Immature natural killer cell (primary cell): ENCODE data around the gene PSAPL1. TPM values are rescaled to one million over a fixed set of nuclear protein-coding genes. Genes with fewer than 3 reads are reported as not detected.
"Not testable (repeated sequence)": the region's sequence is repeated elsewhere in the genome, so short reads cannot be mapped to it uniquely, and the experiment has no call there.

Source experiments
- DNase-seq, 3 donors: peaks; one replicate each; pipeline ENCODE4 v3.0.0; 2022; ENCODE audit warnings: mixed read lengths in 1 of 3
- H3K27ac Mint-ChIP-seq, 6 donors: one replicate each; pipeline ENCODE4 v1.8.0; 2020; ENCODE audit warnings: mixed read lengths in 6 of 6, mild to moderate bottlenecking in 5 of 6, inconsistent platforms in 4 of 6, moderate library complexity in 3 of 6
- H3K27me3 Mint-ChIP-seq, 3 donors: one replicate each; pipeline ENCODE4 v1.8.0; 2020 to 2021; ENCODE audit warnings: low read depth in 3 of 3, mild to moderate bottlenecking in 3 of 3, mixed read lengths in 3 of 3, moderate library complexity in 3 of 3, inconsistent platforms in 1 of 3
- H3K36me3 Mint-ChIP-seq, 3 donors: one replicate each; pipeline ENCODE4 v1.8.0; 2020; ENCODE audit warnings: mixed read lengths in 3 of 3, inconsistent platforms in 2 of 3, mild to moderate bottlenecking in 2 of 3
- H3K4me1 Mint-ChIP-seq, 2 donors: one replicate each; pipeline ENCODE4 v1.8.0; 2020; ENCODE audit warnings: inconsistent platforms in 2 of 2, mild to moderate bottlenecking in 2 of 2, mixed read lengths in 2 of 2, moderate library complexity in 1 of 2
- H3K4me3 Mint-ChIP-seq, 5 donors: one replicate each; pipeline ENCODE4 v1.8.0; 2020; ENCODE audit warnings: mild to moderate bottlenecking in 5 of 5, mixed read lengths in 5 of 5, inconsistent platforms in 3 of 5, moderate library complexity in 3 of 5
- H3K9me3 Mint-ChIP-seq, 6 donors: one replicate each; pipeline ENCODE4 v1.8.0; 2020; ENCODE audit warnings: mild to moderate bottlenecking in 6 of 6, mixed read lengths in 6 of 6, inconsistent platforms in 4 of 6, moderate library complexity in 3 of 6
- polyA plus RNA-seq, 3 donors: library from polyadenylated mRNA; unstranded; fragments of 300-500 nt; fragmentation: Illumina TruSeq; gene quantifications; one replicate each; pipeline ENCODE4 v1.2.3, GENCODE V29; 2021

Gene PSAPL1
- polyA plus RNA-seq, 3 donors from 2014 or later, result not detected

DNA sequence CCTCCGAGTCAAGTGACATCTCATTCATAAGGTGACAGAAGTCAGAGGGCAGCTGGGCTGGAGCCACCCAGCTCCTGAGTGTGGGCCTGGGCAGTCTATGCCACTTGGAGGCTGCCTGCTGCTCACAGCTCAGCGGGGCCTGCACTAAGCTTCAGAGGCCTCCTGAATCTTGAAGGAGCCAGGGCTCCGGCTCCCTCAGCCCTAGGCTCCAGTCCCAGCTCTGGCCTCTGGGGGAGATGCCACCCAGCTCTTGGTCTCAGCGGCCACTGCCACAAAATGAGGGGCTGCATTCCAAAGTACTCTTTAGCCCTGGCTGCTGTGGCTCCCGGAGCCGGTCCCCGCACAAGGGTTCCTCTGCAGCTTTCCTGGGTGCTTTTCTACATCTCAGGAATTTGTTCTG is 32.7 kb upstream of the PSAPL1 start:
- Mint-ChIP-seq H3K4me1 (no peaks in the 10 kb centered on the region), H3K4me3 (no peak overlapping the region), H3K27me3 (peaks cover 3 to 16% (median 4%) of the 10 kb centered on the region in 3 donors), H3K9me3 (peaks cover 0 to 4% (median 0%) of the 10 kb centered on the region in 6 donors), H3K36me3 (peaks cover 0 to 5% (median 0%) of the 10 kb centered on the region in 3 donors), H3K27ac (no peak overlapping the region)
- DNase-seq, result no peak

DNA sequence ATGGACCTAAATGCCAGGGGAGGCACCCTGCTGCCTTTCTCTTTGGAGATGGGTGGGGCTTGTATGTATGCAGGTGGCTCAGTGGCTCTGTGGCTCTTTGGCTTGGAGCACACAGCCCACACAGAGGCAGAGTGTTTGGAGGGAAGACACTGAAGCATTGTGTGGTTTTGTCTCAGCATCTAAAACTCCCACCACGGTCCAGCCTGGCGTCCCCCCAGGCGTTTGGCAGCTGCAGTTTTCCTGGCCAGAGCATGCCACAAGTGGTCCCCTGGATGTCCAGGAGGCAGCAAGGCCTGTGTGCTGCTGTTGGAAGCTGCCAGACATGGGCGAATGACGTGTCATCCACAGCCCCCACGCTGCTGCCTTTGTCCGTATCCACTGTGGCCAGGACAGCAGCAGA is 32.2 kb upstream of the PSAPL1 start:
- H3K9me3 Mint-ChIP-seq, result peaks cover 0 to 4% (median 0%) of the 10 kb centered on the region in 6 donors
- H3K36me3 Mint-ChIP-seq, result peaks cover 0 to 5% (median 0%) of the 10 kb centered on the region in 3 donors
- H3K27ac Mint-ChIP-seq, result no peak overlapping the region
- DNase-seq, result no peak
- H3K4me1 Mint-ChIP-seq, result no peaks in the 10 kb centered on the region
- peaks cover 2 to 11% (median 2%) of the 10 kb centered on the region in 3 donors for H3K27me3 Mint-ChIP-seq
- H3K4me3 Mint-ChIP-seq, result no peak overlapping the region

DNA sequence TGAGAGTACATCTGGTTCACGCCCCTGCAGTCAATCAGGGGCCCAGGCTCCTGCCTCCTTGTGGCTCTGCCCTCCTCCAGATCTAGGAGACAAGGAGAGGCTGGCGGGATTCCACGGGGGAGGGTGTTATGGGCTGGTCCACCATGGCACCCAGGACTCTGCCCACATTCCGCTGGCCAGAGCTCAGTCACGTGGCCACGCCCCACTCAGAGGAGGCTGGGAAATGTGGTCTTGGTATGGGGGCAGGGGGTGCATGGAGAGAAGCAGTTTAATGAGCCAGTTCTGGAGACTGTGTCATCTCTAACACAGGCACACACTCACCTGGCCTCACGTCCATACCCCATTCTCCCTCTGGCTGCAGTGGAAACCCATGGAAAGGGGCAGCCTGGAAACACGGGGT is 31.5 kb upstream of the PSAPL1 start:
- no peaks in the 10 kb centered on the region for H3K4me1 Mint-ChIP-seq
- H3K36me3 Mint-ChIP-seq, result peaks cover 0 to 5% (median 0%) of the 10 kb centered on the region in 3 donors
- H3K27ac Mint-ChIP-seq, result no peak overlapping the region

DNA sequence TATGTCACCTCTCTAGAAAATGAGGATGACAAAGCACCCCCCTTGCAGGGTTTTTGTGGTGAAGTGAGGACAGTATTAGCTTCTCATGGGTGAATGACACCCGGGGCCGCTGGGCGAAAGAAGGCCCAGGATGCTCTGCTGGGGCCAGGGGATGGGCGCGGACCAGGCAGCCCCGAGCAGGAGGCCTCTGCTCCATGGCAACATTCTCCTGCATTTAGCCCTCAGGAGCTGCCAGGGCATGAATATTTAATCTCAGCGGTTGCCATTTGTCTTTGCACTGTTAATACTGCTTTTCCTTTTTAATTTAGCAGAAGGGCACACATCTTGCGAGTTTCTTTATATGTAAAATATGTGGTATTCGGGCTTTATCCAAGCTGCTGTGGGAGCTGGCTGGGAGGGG is 30.3 kb upstream of the PSAPL1 start:
- no peak overlapping the region for H3K27ac Mint-ChIP-seq
- no peak for DNase-seq
- H3K36me3 Mint-ChIP-seq, result peaks cover 0 to 5% (median 0%) of the 10 kb centered on the region in 3 donors
- H3K27me3 Mint-ChIP-seq, result peaks cover 2 to 21% (median 5%) of the 10 kb centered on the region in 3 donors
- no peaks in the 10 kb centered on the region for H3K4me1 Mint-ChIP-seq
- no peak overlapping the region for H3K4me3 Mint-ChIP-seq
- peaks cover 0 to 4% (median 0%) of the 10 kb centered on the region in 6 donors for H3K9me3 Mint-ChIP-seq

More for the DNA sequence above, 31.5 kb upstream of the PSAPL1 start:
- Mint-ChIP-seq H3K4me3 (no peak overlapping the region), H3K9me3 (peaks cover 0 to 4% (median 0%) of the 10 kb centered on the region in 6 donors), H3K27me3 (peaks cover 2 to 15% (median 3%) of the 10 kb centered on the region in 3 donors)
- no peak for DNase-seq

DNA sequence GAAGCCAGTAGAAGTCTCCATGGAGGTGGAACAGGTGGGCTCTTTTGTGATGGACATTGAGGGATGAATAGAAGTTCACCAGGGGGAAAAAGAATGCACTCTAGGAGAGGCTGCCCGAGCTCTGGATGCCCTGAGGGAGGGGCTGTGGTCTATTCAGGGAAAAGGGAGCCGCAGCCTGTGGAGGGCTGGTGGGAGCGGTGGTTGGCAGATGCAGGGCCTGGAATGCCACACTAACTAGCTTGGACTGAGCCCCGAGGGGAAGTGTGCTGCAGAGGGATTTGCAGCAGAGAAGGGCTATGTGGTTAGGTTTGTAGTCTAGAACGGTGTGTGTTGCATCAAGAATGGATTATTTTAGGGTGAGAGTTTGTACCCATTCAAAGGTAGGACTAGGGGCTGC is 29.5 kb upstream of the PSAPL1 start:
- DNase-seq, result no peak
- Mint-ChIP-seq H3K4me1 (no peaks in the 10 kb centered on the region), H3K27me3 (peaks cover 2 to 17% (median 5%) of the 10 kb centered on the region in 3 donors), H3K36me3 (peaks cover 0 to 5% (median 0%) of the 10 kb centered on the region in 3 donors), H3K27ac (no peak overlapping the region), H3K9me3 (peaks cover 0 to 4% (median 0%) of the 10 kb centered on the region in 6 donors), H3K4me3 (no peak overlapping the region)

DNA sequence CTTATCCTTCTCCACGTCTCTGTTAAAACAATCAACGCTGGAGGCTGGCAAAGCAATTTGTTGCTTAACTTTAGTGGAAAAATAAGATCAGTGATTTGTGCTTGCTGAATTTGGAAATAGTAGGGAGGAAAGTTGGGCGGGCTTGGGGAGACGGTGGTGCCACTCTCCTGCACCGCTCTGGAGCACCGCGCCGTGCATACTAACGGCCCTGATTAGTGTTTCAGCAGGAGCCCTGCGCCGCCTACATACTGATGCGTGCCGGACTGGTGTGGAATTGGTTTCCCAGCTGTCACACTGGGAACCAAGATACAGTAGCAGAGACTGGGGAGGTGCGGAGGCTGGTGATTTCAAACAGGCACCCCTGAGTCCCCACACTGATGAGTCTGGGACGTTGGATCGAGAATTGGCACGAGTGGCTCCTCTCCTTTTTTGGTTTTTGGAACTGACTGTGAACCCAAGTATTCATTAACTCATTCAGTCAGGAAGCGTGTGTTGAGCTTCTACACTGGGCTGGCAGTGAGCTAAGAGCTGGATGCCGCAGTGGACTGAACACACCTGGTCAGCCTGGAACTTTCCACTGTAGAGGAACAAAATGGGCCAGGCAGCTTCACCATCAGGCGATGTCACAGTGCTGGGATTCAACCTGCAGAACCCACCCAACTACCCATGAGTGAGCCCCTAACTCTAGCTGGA is 29.0 kb upstream of the PSAPL1 start:
- Mint-ChIP-seq H3K4me3 (no peak overlapping the region), H3K36me3 (peaks cover 0 to 5% (median 0%) of the 10 kb centered on the region in 3 donors), H3K27me3 (peaks cover 2 to 17% (median 5%) of the 10 kb centered on the region in 3 donors), H3K4me1 (no peaks in the 10 kb centered on the region), H3K9me3 (peaks cover 0 to 4% (median 0%) of the 10 kb centered on the region in 6 donors), H3K27ac (no peak overlapping the region)
- DNase-seq, result no peak

DNA sequence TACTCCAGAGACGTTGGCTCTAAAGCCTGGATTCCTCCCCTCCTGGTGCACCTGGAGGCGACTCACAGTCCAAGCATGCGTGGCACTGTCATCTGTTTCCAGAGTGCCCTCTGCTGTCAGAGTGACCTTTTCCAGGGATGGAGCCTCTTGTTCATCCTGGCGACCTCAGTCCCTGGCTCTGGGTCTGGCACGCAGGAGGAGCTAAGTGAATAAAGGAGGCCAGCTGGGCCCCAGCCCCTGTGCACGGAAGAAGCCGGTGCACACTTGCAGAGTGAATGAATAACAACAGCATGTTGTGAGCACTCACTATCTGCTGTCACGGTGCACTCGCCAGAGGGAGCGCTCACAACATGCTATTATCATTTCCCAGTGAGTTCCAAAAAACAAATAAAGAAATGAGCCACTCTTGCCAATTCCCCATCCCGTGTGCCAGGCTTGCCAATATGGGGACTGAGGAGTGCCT is 27.8 kb upstream of the PSAPL1 start:
- Mint-ChIP-seq H3K36me3 (peaks cover 0 to 5% (median 0%) of the 10 kb centered on the region in 3 donors), H3K4me1 (no peaks in the 10 kb centered on the region), H3K27me3 (peaks cover 2 to 17% (median 5%) of the 10 kb centered on the region in 3 donors), H3K4me3 (no peak overlapping the region), H3K9me3 (peaks cover 0 to 4% (median 0%) of the 10 kb centered on the region in 6 donors), H3K27ac (no peak overlapping the region)
- DNase-seq, result no peak

DNA sequence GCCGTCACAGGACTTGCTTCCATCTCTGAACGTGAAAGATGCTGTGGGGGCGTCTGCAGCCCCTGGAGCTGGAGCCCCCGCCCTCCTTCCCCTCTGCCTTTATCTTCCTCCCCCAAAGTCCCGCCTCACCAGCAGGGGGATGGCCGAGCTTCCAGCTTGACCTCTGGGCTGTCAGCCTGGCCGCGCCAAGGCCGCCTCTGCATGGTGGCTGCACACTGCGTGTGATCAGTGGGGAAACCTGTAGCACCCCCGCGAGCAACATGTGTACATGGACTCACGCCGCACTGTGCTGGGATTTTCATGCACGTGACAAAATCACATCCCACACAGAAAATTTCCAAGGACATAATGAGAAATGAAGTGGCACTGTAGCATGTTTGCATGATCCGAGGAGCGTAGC is 26.5 kb upstream of the PSAPL1 start:
- peaks cover 0 to 4% (median 0%) of the 10 kb centered on the region in 6 donors for H3K9me3 Mint-ChIP-seq
- H3K27me3 Mint-ChIP-seq, result peaks cover 3 to 17% (median 5%) of the 10 kb centered on the region in 3 donors
- H3K27ac Mint-ChIP-seq, result no peak overlapping the region
- H3K4me3 Mint-ChIP-seq, result no peak overlapping the region
- DNase-seq, result no peak
- H3K36me3 Mint-ChIP-seq, result peaks cover 0 to 5% (median 0%) of the 10 kb centered on the region in 3 donors
- H3K4me1 Mint-ChIP-seq, result no peaks in the 10 kb centered on the region

DNA sequence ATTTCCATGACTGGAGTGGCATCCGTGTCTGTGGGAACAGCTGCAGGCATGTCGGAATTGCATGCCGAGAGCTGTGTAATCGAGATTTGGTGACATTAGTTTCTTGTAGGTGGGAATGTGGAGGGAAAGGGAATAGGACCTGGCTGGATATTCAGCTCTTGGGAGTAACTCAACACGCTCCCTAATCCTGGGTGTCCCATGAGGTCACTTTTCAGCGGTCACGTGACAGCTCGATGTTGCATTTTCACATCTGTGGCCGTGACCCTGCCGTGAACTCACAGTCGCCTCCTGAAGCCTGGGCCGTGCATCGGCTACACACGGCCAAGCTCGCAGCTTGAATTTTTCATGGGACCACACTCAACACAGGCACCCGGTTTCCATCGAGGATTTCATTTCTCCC is 25.8 kb upstream of the PSAPL1 start:
- Mint-ChIP-seq H3K9me3 (peaks cover 0 to 1% (median 0%) of the 10 kb centered on the region in 6 donors), H3K36me3 (peaks cover 0 to 3% (median 0%) of the 10 kb centered on the region in 3 donors), H3K27ac (no peak overlapping the region), H3K4me1 (no peaks in the 10 kb centered on the region), H3K4me3 (no peak overlapping the region), H3K27me3 (peaks cover 3 to 17% (median 5%) of the 10 kb centered on the region in 3 donors)
- DNase-seq, result no peak

DNA sequence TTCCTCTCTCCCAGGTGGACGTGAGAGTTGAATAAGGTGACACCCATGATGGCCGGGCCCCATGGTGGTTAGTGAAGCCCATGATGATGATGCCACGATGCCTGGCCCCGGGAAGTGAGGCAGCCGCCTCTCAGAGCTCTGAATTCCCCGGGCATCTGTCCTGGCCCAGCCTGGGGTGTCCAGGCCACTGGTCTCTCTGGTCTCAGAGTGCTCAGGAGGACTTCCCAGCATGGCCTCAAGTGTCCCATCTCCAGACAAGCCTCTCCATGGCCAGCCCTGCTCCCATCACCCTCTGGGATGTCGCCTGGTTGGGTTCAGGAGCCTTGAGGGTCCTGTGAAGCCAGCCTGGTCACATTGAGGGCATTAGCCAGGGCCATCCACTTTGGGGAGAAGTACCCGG is 24.7 kb upstream of the PSAPL1 start:
- Mint-ChIP-seq H3K27ac (no peak overlapping the region), H3K4me3 (no peak overlapping the region), H3K4me1 (no peaks in the 10 kb centered on the region), H3K9me3 (no peaks in the 10 kb centered on the region), H3K36me3 (no peaks in the 10 kb centered on the region), H3K27me3 (peaks cover 3 to 20% (median 3%) of the 10 kb centered on the region in 3 donors)
- no peak for DNase-seq

DNA sequence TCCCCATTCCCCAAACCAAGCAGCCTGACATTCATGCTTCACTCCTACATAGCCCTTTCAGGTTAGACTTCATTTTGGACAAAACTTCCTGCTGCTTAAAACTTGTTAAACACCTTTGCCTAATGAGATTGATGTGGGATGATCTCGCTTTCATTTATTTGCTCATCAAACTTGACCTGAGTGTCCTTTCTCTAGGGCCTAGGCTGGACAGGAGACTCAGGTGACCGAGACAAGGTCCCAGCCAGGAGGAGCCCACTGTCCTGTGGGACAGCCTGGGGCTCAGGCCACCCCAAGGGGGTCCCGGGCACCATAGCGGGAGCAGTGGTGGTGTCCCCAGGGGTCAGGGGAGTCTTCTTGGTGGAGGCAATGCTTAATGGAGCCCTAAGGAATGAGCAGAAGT is 23.7 kb upstream of the PSAPL1 start:
- no peaks in the 10 kb centered on the region for H3K4me1 Mint-ChIP-seq
- no peak for DNase-seq
- peaks cover 2 to 18% (median 3%) of the 10 kb centered on the region in 3 donors for H3K27me3 Mint-ChIP-seq
- no peaks in the 10 kb centered on the region for H3K36me3 Mint-ChIP-seq
- H3K27ac Mint-ChIP-seq, result no peak overlapping the region
- no peak overlapping the region for H3K4me3 Mint-ChIP-seq
- no peaks in the 10 kb centered on the region for H3K9me3 Mint-ChIP-seq

DNA sequence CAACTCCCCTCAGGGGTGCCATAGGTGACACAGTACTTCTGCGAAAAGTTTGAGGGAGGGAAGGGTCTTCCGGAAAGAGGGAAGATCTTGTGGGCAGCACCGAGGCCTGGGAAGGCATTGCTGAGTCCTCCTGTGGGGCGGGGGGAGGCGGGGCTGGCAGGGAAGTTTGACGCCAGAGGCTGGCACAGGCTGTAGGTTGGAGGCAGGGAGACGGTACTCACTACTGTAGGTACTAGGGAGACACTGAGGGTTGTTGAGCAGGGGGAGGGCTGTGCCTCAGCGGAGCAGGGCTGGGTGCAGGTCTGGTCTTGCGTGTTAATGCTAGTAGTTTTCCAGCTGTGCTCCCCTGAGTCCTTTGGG is 23.3 kb upstream of the PSAPL1 start:
- no peaks in the 10 kb centered on the region for H3K4me1 Mint-ChIP-seq
- H3K36me3 Mint-ChIP-seq, result no peaks in the 10 kb centered on the region
- no peak overlapping the region for H3K4me3 Mint-ChIP-seq
- no peak for DNase-seq
- H3K9me3 Mint-ChIP-seq, result no peaks in the 10 kb centered on the region
- peaks cover 2 to 18% (median 3%) of the 10 kb centered on the region in 3 donors for H3K27me3 Mint-ChIP-seq
- no peak overlapping the region for H3K27ac Mint-ChIP-seq

DNA sequence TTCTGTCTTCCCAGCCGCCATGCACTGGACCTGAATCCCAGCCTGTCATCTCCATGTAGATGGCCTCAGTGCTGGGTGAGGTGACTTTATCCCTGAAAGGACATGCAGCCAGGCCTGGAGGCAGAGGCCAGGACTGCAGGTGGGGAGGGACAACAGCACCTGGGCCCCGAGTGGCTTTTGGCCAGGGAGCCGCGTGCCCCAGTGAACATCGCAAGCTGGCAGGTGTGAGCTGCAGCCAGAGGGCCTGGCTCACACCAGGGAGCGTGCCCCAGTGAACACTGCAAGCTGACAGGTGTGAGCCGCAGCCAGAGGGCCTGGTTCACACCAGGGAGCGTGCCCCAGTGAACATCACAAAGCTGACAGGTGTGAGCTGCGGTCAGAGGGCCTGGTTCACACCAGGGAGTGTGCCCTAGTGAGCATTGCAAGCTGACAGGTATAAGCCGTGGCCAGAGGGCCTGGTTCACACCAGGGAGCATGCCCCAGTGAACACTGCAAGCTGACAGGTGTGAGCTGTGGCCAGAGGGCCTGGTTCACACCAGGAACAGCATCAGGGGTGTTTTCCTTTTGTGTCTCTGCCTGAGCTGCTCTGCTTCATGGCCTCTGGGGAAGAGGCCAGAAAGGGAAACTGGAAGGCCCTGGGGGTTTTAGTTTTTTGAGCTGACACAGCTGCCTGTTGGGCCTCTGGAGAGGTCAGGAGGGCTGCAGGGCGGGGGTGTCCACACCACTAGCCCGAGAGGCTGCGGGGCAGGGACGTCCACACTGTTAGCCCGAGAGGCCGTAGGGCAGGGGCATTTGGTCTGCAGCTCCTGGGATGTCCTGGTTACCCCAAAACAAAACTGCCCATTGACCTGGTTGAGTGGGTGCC is 22.7 kb upstream of the PSAPL1 start:
- H3K4me1 Mint-ChIP-seq, result no peaks in the 10 kb centered on the region
- H3K9me3 Mint-ChIP-seq, result no peaks in the 10 kb centered on the region
- H3K27me3 Mint-ChIP-seq, result peaks cover 2 to 18% (median 3%) of the 10 kb centered on the region in 3 donors
- H3K27ac Mint-ChIP-seq, result no peak overlapping the region
- no peak overlapping the region for H3K4me3 Mint-ChIP-seq
- H3K36me3 Mint-ChIP-seq, result no peaks in the 10 kb centered on the region
- DNase-seq, result no peak

DNA sequence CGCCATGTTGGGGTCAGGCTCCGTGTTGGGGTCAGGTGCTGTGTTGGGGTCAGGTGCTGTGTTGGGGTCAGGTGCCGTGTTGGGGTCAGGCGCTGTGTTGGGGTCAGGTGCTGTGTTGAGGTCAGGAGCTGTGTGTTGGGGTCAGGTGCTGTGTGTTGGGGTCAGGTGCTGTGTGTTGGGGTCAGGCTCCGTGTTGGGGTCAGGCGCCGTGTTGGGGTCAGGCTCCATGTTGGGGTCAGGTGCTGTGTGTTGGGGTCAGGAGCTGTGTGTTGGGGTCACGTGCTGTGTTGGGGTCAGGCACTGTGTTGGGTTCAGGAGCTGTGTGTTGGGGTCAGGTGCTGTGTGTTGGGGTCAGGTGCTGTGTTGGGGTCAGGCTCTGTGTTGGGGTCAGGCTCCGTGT is 18.1 kb upstream of the PSAPL1 start:
- not testable (repeated sequence) for H3K9me3 Mint-ChIP-seq, H3K27me3 Mint-ChIP-seq, H3K27ac Mint-ChIP-seq, DNase-seq, H3K4me1 Mint-ChIP-seq, H3K4me3 Mint-ChIP-seq, H3K36me3 Mint-ChIP-seq
